CD4-positive, alpha-beta T cell (primary cell): Measurements from ENCODE around the gene NANOS2. TPM values are rescaled to one million over a fixed set of nuclear protein-coding genes. Genes with fewer than 3 reads are reported as not detected.

Experiments used
- ATAC-seq: fragments of 200-7000 bp; cut with Tn5 transposase; one replicate; pipeline ENCODE4 v1.10.0; 2022; ENCODE audit warnings: mild to moderate bottlenecking; ENCODE audit not compliant: poor library complexity
- CTCF ChIA-PET: fragments of 350-600 bp; sonication (Branson Sonifier 250); formaldehyde crosslinking; loops from one replicate; lab custom pipeline; 2021; ENCODE audit warnings: antibody characterized with exemption, inconsistent platforms; lab: Charles Lee
- POLR2A ChIA-PET: fragments of 350-600 bp; sonication (Branson Sonifier 250); formaldehyde crosslinking; loops from one replicate; lab custom pipeline; 2021; ENCODE audit warnings: antibody characterized with exemption, inconsistent platforms; lab: Charles Lee
- DNase-seq, 14 experiments: peaks; one replicate each; pipeline ENCODE4 v3.0.0-alpha.2; 2013 to 2020; ENCODE audit warnings: mixed read lengths in 2 of 14
- H3K27ac ChIP-seq, 2 donors: one replicate each; pipeline versions ENCODE4 v1.5.1 to v1.7.0; 2013; ENCODE audit warnings: low read length in 2 of 2, low read depth in 1 of 2, mild to moderate bottlenecking in 1 of 2
- H3K27me3 ChIP-seq, 2 experiments: 1 replicate in 1 of 2; 2 replicates in 1 of 2; pipeline versions ENCODE4 v1.6.1 to v1.7.0; 2013; ENCODE audit warnings: low read length in 2 of 2, control low read depth in 1 of 2, mild to moderate bottlenecking in 1 of 2, moderate library complexity in 1 of 2; ENCODE audit not compliant: insufficient read depth in 2 of 2, control insufficient read depth in 1 of 2
- H3K36me3 ChIP-seq: one replicate; pipeline ENCODE4 v1.6.1; 2013; ENCODE audit warnings: low read length, control low read depth; ENCODE audit not compliant: insufficient read depth
- H3K4me1 ChIP-seq: one replicate; pipeline ENCODE4 v1.6.1; 2013; ENCODE audit warnings: low read length, control low read depth; ENCODE audit not compliant: insufficient read depth
- H3K4me3 ChIP-seq: one replicate; pipeline ENCODE4 v1.5.1; 2013; ENCODE audit warnings: mild to moderate bottlenecking, low read length, moderate library complexity
- H3K9me3 ChIP-seq, 2 experiments: 1 replicate in 1 of 2; 2 replicates in 1 of 2; pipeline versions ENCODE4 v1.6.1 to v1.7.0; 2013; ENCODE audit warnings: low read length in 2 of 2, mild to moderate bottlenecking in 2 of 2, control low read depth in 1 of 2, moderate library complexity in 1 of 2; ENCODE audit not compliant: control insufficient read depth in 1 of 2, insufficient read depth in 1 of 2
- H3K27ac Mint-ChIP-seq: one replicate; pipeline ENCODE4 v1.8.0; 2020; ENCODE audit warnings: mixed read lengths
- H3K27me3 Mint-ChIP-seq: one replicate; pipeline ENCODE4 v1.8.0; 2021; ENCODE audit warnings: mixed read lengths
- H3K36me3 Mint-ChIP-seq: one replicate; pipeline ENCODE4 v1.8.0; 2021; ENCODE audit warnings: low read depth, mixed read lengths
- H3K4me1 Mint-ChIP-seq: one replicate; pipeline ENCODE4 v1.8.0; 2021; ENCODE audit warnings: low read depth, mixed read lengths
- H3K4me3 Mint-ChIP-seq: one replicate; pipeline ENCODE4 v1.8.0; 2020; ENCODE audit warnings: mild to moderate bottlenecking, mixed read lengths
- H3K9me3 Mint-ChIP-seq: one replicate; pipeline ENCODE4 v1.8.0; 2020; ENCODE audit warnings: mixed read lengths
- intact Hi-C, 2 experiments: fragments of 100-400 bp; cut with DNase I in 1 of 2; cut with micrococcal nuclease in 1 of 2; formaldehyde crosslinking; loops; one replicate each; pipeline versions ENCODE4 v1.15.1 to v1.9.0; 2023 to 2025; cut with DNase I, micrococcal nuclease
- total RNA-seq, 174 experiments: library from RNA in 2 of 174; stranded (reverse) in 2 of 174; gene quantifications; one replicate each; pipeline ENCODE4 v1.2.3 and lab custom pipeline; 2021 to 2026
- TF ChIP-seq, protein P1 (sequence below): fragments of 200-600 bp; IDR thresholded peaks from one replicate; pipeline ENCODE4 v1.8.0; 2022; ENCODE audit warnings: antibody characterized with exemption, mild to moderate bottlenecking

Gene NANOS2
- total RNA-seq, 2 experiments from 2014 or later = not detected

DNA sequence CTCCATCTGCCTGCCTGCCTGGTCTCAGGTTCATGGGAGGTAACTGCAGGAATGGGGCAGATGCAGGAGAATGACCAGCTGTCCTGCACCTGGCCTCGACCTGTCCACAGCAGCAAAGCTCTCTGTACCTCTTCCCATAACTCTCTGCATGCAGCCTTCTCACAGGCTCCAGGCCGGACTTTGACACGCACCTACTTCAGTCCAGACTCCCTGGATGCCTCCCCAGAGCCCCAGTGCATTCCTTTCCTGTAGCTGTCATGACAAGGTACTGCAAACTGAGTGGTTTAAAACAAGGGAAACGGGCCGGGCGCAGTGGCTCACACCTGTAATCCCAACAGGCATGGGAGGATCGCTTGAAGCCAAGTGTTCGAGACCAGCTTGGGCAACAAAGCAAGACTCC lies 3.3 kb downstream of the NANOS2 start:
- Histone ChIP-seq H3K27me3 (peaks cover 0 to 18% of the 10 kb centered on the region in 2 experiments), H3K4me1 (no peaks in the 10 kb centered on the region), H3K36me3 (no peaks in the 10 kb centered on the region), H3K27ac (no peak overlapping the region), H3K4me3 (no peak overlapping the region), H3K9me3 (peaks cover 0 to 6% of the 10 kb centered on the region in 2 experiments)
- ChIA-PET POLR2A (no interaction called here), CTCF (no interaction called here)
- no peak overlapping the region for H3K27ac Mint-ChIP-seq
- H3K36me3 Mint-ChIP-seq = no peaks in the 10 kb centered on the region
- TF ChIP-seq, protein P1, sequence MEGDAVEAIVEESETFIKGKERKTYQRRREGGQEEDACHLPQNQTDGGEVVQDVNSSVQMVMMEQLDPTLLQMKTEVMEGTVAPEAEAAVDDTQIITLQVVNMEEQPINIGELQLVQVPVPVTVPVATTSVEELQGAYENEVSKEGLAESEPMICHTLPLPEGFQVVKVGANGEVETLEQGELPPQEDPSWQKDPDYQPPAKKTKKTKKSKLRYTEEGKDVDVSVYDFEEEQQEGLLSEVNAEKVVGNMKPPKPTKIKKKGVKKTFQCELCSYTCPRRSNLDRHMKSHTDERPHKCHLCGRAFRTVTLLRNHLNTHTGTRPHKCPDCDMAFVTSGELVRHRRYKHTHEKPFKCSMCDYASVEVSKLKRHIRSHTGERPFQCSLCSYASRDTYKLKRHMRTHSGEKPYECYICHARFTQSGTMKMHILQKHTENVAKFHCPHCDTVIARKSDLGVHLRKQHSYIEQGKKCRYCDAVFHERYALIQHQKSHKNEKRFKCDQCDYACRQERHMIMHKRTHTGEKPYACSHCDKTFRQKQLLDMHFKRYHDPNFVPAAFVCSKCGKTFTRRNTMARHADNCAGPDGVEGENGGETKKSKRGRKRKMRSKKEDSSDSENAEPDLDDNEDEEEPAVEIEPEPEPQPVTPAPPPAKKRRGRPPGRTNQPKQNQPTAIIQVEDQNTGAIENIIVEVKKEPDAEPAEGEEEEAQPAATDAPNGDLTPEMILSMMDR = no peak
- no peaks in the 10 kb centered on the region for H3K9me3 Mint-ChIP-seq
- intact Hi-C loops = no loop called here
- DNase-seq (no peak), ATAC-seq (no peak)
- no peaks in the 10 kb centered on the region for H3K4me1 Mint-ChIP-seq
- peaks cover 42% of the 10 kb centered on the region for H3K27me3 Mint-ChIP-seq
- H3K4me3 Mint-ChIP-seq = no peak overlapping the region

DNA sequence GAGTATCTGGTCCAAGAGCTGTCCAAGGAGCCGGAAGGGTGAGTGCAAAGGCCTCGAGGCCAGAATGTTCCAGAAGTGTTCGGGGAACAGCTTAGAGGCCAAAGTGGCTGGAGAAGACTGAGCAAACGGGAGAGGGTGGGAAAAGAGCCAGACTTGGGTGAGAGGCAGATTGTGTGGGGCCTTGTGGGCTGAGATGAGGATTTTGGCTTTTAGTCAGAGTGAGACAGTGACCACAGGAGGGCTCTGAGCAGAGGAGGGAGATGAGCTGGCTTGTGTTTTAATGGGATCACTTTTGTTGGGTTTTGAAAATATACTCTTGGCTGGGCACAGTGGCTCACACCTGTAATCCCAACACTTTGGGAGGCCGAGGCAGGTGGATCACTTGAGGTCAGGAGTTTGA lies 5.6 kb downstream of the NANOS2 start:
- Histone ChIP-seq H3K4me1 (no peaks in the 10 kb centered on the region), H3K27ac (no peak overlapping the region), H3K36me3 (no peaks in the 10 kb centered on the region), H3K27me3 (peaks cover 0 to 17% of the 10 kb centered on the region in 2 experiments), H3K9me3 (peaks cover 0 to 2% of the 10 kb centered on the region in 2 experiments), H3K4me3 (no peak overlapping the region)
- CTCF ChIA-PET = no interaction called here
- intact Hi-C loops = loop anchor here in 1 of 2 experiments (10.0 kb wide), 1 partner anchor 724 kb away; no protein-coding TSS in a partner anchor
- TF ChIP-seq, protein P1 = no peak
- POLR2A ChIA-PET = no interaction called here
- no peak overlapping the region for H3K4me3 Mint-ChIP-seq
- H3K27me3 Mint-ChIP-seq = peaks cover 31% of the 10 kb centered on the region
- ATAC-seq (no peak), DNase-seq (no peak)
- H3K36me3 Mint-ChIP-seq = no peaks in the 10 kb centered on the region
- H3K4me1 Mint-ChIP-seq = no peaks in the 10 kb centered on the region
- H3K27ac Mint-ChIP-seq = no peak overlapping the region
- no peaks in the 10 kb centered on the region for H3K9me3 Mint-ChIP-seq

DNA sequence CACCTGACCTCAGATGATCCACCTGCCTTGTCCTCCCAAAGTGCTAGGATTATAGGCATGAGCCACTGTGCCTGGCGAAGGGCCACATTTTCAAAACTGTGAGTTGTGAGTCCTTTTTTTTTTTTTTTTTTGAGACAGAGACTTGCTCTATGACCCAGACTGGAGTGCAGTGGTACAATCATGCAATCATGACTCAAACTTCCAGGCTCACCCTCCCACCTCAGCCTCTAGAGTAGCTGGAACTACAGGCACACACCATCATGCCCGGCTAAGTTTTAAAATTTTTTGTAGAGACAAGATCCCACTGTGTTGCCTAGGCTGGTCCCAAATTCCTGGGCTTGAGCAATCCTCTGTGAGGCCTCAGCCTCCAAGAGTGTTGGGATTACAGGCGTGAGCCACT lies 8.4 kb downstream of the NANOS2 start:
- TF ChIP-seq, protein P1 = no peak
- ATAC-seq (no peak), DNase-seq (no peak)
- CTCF ChIA-PET = no interaction called here
- peaks cover 11% of the 10 kb centered on the region for H3K36me3 Mint-ChIP-seq
- peaks cover 15% of the 10 kb centered on the region for H3K4me1 Mint-ChIP-seq
- Histone ChIP-seq H3K36me3 (no peaks in the 10 kb centered on the region), H3K27me3 (peaks cover 0 to 4% of the 10 kb centered on the region in 2 experiments), H3K27ac (no peak overlapping the region), H3K4me3 (no peak overlapping the region), H3K4me1 (peaks cover 18% of the 10 kb centered on the region), H3K9me3 (no peaks in the 10 kb centered on the region)
- H3K27ac Mint-ChIP-seq = no peak overlapping the region
- POLR2A ChIA-PET = no interaction called here
- no peak overlapping the region for H3K4me3 Mint-ChIP-seq
- H3K9me3 Mint-ChIP-seq = no peaks in the 10 kb centered on the region
- H3K27me3 Mint-ChIP-seq = peaks cover 16% of the 10 kb centered on the region
- intact Hi-C loops = loop anchor here in 1 of 2 experiments (10.0 kb wide), 1 partner anchor 721 kb away; no protein-coding TSS in a partner anchor
